IPS DF 6.9 (cell line): ENCODE results near the gene PTTG1IP.

Experiments
- DNase-seq: peaks from one replicate; pipeline ENCODE4 v3.0.0-alpha.2; 2013; ENCODE audit warnings: low read depth, low spot score
- H3K27ac ChIP-seq: one replicate; pipeline ENCODE4 v1.5.1; 2013; ENCODE audit warnings: low read length, control low read depth
- H3K27me3 ChIP-seq: 2 replicates; pipeline ENCODE4 v1.6.1; 2013; ENCODE audit warnings: mild to moderate bottlenecking, low read length; ENCODE audit not compliant: control insufficient read depth, insufficient read depth
- H3K36me3 ChIP-seq: 2 replicates; pipeline ENCODE4 v1.6.1; 2013; ENCODE audit warnings: low read length; ENCODE audit not compliant: control insufficient read depth, insufficient read depth
- H3K4me1 ChIP-seq: 2 replicates; pipeline ENCODE4 v1.6.1; 2013; ENCODE audit warnings: low read length; ENCODE audit not compliant: control insufficient read depth, insufficient read depth
- H3K4me3 ChIP-seq: 2 replicates; pipeline ENCODE4 v1.5.1; 2013; ENCODE audit warnings: mild to moderate bottlenecking, low read length
- H3K9me3 ChIP-seq: 2 replicates; pipeline ENCODE4 v1.6.1; 2013; ENCODE audit warnings: low read length, inconsistent platforms; ENCODE audit not compliant: control insufficient read depth, insufficient read depth
- WGBS: extraction: QIAGEN DNeasy Blood & Tissue Kit; methylation state at CpG from one replicate; pipeline ENCODE4 v1.1.7; 2013; ENCODE audit warnings: mixed read lengths, missing lambda C conversion rate; ENCODE audit not compliant: insufficient read length, insufficient coverage; 5-methylcytosine and 5-hydroxymethylcytosine counted together

The PTTG1IP gene

DNA sequence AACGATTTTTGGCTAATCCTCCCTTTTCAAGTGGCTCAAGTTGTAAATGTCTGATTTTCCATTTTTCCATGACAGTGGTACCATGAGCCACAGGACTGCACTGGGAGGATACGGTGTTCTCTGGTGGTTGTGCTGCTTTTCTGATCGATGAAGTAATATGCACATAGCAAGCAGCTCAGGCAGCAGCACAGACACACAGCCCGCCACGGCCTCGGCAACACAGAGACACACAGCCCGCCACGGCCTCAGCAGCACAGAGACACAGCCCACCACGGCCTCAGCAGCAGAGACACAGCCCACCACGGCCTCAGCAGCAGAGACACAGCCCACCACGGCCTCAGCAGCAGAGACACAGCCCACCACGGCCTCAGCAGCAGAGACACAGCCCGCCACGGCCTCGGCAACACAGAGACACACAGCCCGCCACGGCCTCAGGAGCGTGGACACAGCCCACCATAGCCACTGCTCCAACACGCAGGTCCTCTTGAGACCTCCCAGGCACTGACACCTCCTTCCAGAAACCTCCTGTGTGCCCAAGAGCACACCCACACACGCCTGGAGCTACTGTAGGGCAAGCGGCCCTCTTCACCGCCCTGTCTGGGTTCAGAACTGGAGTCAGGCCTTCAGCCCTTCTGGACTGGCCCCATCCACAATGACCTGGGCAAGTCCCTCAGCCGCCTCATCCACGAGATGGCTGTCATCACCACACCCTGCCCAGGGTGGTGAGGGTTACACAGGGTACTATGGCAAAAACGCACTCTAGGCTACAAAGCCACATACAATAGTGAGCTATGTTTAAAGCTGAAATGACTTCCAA lies 10.4 kb downstream of the PTTG1IP start:
- Histone ChIP-seq H3K4me1 (peaks cover 3% of the 10 kb centered on the region; the same call in 1 of the 2 replicates), H3K27ac (no peak overlapping the region), H3K36me3 (peaks cover 26% of the 10 kb centered on the region), H3K27me3 (no peaks in the 10 kb centered on the region), H3K4me3 (no peak overlapping the region), H3K9me3 (no peaks in the 10 kb centered on the region)
- WGBS, result no CpG with 5 or more reads among the region's 25 CpGs
- no peak for DNase-seq

DNA sequence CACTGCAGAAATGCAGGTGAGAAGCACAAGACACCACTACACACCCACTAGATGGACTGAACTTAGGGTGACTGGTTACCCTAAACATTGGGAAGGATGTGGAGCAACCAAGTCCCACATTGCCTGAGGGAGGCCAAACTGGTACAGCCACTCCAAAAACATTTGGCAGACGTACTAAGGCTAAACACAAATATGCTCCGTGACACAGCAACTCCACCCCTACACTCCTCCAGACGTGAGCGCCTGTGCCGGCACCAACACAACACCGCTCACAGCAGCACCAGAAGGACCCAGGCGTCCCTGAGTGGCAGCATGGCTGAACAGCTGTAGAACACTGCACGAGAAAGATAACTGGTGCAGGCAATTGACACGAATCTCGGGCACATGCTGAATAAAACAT lies 14.7 kb downstream of the PTTG1IP start:
- no peaks in the 10 kb centered on the region for H3K27me3 ChIP-seq
- WGBS, result no CpG with 5 or more reads among the region's 10 CpGs
- H3K27ac ChIP-seq, result no peak overlapping the region
- no peak for DNase-seq
- no peaks in the 10 kb centered on the region; the same call in 1 of the 2 replicates for H3K4me1 ChIP-seq
- H3K4me3 ChIP-seq, result no peak overlapping the region
- H3K36me3 ChIP-seq, result peaks cover 41% of the 10 kb centered on the region
- no peaks in the 10 kb centered on the region for H3K9me3 ChIP-seq

DNA sequence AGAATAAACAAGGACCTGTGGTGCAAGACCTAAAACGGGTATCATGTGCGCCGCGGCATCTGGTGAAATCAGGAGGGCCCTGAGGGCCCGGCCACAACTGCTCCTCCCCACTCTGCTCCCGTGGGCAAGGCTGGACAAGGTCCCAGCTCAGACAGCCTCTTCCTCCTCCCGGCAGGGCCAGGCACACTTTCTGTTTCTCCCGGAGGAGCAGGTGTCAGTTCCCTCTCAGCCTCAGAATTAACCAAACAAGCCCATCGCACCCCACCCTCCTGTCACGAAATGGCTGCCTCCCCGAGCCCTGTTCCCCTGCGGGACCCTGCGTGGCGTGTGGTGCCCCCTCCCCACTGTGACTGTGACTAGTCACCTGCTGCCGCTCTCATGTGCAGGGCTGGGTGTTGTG lies 15.2 kb downstream of the PTTG1IP start:
- no CpG with 5 or more reads among the region's 15 CpGs for WGBS
- H3K36me3 ChIP-seq, result peaks cover 45% of the 10 kb centered on the region
- H3K27me3 ChIP-seq, result no peaks in the 10 kb centered on the region
- no peak overlapping the region for H3K27ac ChIP-seq
- H3K4me3 ChIP-seq, result no peak overlapping the region
- no peak for DNase-seq
- no peaks in the 10 kb centered on the region for H3K9me3 ChIP-seq
- H3K4me1 ChIP-seq, result no peaks in the 10 kb centered on the region; the same call in 1 of the 2 replicates

DNA sequence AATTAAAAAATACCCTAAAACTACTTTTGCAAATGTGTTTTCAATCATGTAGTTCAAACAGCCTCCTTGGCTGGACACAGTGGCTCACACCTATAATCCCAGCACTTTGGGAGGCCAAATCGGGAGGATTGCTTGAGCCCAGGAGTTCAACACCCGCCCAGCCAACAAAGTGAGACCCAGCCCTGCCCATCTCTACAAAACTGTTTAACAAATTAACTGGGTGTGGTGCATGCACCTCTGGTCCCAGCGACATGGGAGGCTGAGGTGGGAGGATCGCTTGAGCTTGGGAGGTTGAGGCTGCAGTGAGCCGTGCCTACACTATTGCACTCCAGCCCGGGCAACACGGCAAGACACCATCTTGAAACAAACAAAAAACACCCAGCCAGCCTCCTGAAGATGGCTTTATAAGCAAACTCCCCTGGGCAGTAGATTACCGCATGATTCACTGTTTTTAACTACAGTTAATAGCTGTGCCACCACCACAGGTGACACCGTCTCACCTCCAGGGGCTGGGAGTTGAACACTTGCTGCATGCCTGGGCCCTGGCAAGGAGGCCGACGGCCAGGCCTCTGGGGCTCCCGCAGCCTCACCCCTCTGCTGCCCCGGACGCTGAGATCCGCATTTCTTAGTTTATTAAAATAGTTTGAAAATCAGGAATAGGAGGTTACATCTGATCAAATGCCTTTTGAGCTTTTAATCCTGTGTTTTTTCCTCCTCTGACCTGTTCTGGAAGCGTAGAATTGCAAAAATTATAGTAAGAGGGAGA lies 16.2 kb downstream of the PTTG1IP start:
- no peak for DNase-seq
- WGBS, result no CpG with 5 or more reads among the region's 16 CpGs
- H3K9me3 ChIP-seq, result no peaks in the 10 kb centered on the region
- no peak overlapping the region for H3K27ac ChIP-seq
- H3K36me3 ChIP-seq, result peaks cover 45% of the 10 kb centered on the region
- H3K27me3 ChIP-seq, result no peaks in the 10 kb centered on the region
- no peak overlapping the region for H3K4me3 ChIP-seq
- no peaks in the 10 kb centered on the region; the same call in 1 of the 2 replicates for H3K4me1 ChIP-seq

DNA sequence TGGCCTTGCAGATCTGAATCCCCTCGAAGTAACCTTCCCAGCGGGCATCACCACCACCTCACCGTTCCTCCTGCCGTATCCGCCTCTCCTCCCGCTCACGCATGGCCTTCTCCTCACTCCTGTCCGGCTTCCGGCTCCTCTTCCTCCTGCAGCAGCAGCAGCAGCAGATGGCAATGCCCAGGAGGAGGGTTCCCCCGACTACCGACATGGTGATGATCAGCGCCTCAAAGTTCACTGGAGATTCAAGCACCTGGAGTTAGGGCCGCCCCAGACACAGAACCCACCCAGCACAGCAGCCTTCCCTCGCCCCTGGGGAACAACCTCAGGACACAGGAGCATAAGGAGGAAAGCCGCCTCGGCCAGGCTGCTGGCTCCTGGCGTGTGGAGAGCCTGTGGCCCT lies 17.4 kb downstream of the PTTG1IP start:
- Histone ChIP-seq H3K27me3 (no peaks in the 10 kb centered on the region), H3K9me3 (no peaks in the 10 kb centered on the region), H3K36me3 (peaks cover 42% of the 10 kb centered on the region), H3K27ac (no peak overlapping the region), H3K4me3 (no peak overlapping the region), H3K4me1 (no peaks in the 10 kb centered on the region)
- WGBS, result no CpG with 5 or more reads among the region's 17 CpGs
- no peak for DNase-seq

DNA sequence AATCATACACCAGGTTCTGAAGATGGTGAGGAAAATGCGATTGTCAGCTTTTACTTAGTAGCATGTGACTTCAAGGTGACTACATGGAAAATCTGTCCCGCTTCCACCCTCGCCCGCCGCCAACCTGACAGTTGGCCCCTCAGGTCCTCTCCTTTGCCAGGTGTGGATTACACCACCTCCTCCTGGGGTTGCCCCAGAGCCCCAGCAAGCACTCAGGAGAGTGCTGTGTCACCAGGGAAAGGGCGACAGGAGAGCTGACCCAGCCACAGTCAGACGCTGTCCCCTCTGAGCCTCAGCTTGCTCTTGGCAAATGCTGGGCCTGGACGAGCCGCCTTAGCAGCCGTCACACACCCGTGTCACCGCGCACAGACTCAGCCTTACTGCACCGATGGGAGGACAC lies 17.9 kb downstream of the PTTG1IP start:
- H3K27me3 ChIP-seq, result no peaks in the 10 kb centered on the region
- WGBS, result no CpG with 5 or more reads among the region's 14 CpGs
- no peak overlapping the region for H3K4me3 ChIP-seq
- no peak overlapping the region for H3K27ac ChIP-seq
- DNase-seq, result no peak
- no peaks in the 10 kb centered on the region for H3K9me3 ChIP-seq
- peaks cover 47% of the 10 kb centered on the region for H3K36me3 ChIP-seq
- H3K4me1 ChIP-seq, result no peaks in the 10 kb centered on the region

DNA sequence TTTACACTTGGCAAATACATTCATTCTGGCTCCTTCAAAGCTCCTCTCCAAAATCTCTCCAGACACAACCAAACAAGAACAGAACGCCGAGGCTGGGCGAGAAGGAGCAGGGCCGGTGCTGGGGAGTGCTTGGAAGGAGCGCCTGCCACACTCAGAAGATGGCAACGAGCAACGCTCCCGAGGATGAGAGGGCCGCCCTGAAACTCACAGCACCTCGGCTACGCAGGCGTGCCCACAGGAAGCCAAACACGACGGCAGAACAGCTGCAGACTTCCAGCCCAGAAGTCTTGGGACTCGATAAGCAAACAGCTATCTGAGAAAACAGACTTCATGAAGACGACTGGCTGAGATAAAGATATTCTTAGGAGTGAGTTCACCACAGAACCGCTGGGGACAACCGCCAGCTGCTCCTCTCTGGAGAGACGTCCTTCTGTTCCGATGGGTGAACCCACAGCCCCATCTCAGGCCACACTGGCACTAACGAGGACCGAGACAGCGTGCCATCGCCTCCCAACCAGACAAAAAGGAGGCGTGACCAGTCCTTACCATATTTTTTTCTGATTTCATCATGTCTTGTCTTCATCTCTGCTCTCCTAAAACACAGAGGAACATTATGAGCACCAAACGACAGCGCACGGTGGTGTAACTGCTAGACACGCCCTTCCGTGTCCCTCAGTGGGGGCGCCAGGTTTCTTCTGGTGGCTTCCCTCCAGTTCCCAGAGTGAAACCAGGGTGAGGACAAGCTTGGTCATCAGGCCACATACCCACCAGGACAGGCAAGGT lies 18.6 kb downstream of the PTTG1IP start:
- H3K4me3 ChIP-seq, result no peak overlapping the region
- H3K36me3 ChIP-seq, result peaks cover 54% of the 10 kb centered on the region
- no peak for DNase-seq
- H3K4me1 ChIP-seq, result no peaks in the 10 kb centered on the region
- H3K9me3 ChIP-seq, result no peaks in the 10 kb centered on the region
- no peak overlapping the region for H3K27ac ChIP-seq
- no peaks in the 10 kb centered on the region for H3K27me3 ChIP-seq
- WGBS, result no CpG with 5 or more reads among the region's 31 CpGs

DNA sequence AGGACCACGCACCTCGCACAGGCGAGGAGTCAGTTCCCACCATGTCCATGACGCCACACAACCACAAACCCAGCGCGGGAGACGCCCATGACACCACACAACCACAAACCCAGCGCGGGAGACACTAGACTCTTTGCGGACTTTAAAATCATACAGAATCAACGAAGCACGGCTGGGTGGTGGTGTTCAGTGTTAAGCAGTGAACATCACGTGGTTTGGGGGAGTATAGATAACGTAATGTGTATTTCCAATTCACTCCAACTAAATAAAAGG lies 19.2 kb downstream of the PTTG1IP start:
- H3K27ac ChIP-seq, result no peak overlapping the region
- H3K4me1 ChIP-seq, result no peaks in the 10 kb centered on the region

DNA sequence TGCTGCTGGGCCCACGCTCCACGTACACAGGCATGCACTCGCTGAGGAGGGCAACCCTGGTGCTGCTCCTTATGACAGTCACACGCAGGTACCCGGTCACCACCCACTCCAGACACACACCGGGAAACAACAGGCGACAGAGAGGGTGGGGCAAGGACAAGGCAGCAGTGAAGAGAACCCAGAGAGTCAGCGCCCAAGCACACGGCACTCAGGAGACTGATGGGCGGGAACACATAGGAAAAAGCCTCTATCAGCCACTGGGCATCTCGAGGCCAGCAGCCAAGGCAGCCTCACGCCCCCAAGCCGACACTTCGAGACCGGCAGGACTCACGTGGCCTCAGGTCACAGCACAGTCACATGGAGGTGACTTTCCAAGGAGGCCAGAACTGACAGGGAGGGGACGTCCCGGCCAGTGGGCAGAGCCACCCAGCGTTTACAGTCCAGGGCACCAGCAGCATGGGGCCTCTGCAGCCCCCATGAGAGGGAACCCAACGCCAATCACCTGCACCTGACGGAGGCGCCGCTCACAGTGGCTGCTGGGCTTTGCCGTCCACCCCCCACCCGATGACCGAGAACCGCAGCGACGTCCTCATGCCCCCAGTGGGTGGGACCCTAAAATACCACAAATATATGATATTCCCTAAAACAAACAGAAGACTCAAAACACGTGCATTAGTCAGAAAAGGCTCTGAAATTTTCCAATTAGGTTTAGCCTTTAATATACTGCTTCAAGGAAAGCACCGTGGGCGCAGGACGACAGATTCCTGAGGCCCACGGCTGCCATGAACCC lies 19.7 kb downstream of the PTTG1IP start:
- peaks cover 54% of the 10 kb centered on the region for H3K36me3 ChIP-seq
- no peaks in the 10 kb centered on the region for H3K9me3 ChIP-seq
- no peak for DNase-seq
- no peak overlapping the region for H3K4me3 ChIP-seq
- H3K27me3 ChIP-seq, result no peaks in the 10 kb centered on the region
- H3K27ac ChIP-seq, result no peak overlapping the region
- no CpG with 5 or more reads among the region's 34 CpGs for WGBS
- H3K4me1 ChIP-seq, result no peaks in the 10 kb centered on the region

More for the DNA sequence above, 19.2 kb downstream of the PTTG1IP start:
- no peak for DNase-seq
- Histone ChIP-seq H3K27me3 (no peaks in the 10 kb centered on the region), H3K9me3 (no peaks in the 10 kb centered on the region), H3K36me3 (peaks cover 52% of the 10 kb centered on the region), H3K4me3 (no peak overlapping the region)
- WGBS, result no CpG with 5 or more reads among the region's 14 CpGs
